HEK293 (cell line): ENCODE measurements around the gene DPF3.

Source experiments
- CTCF ChIP-seq: fragments of 450-650 bp; formaldehyde crosslinking; IDR thresholded peaks from 2 replicates; pipeline ENCODE4 v1.5.1; 2016; ENCODE audit warnings: missing biosample characterization, missing genetic modification characterization
- EGR2 ChIP-seq: fragments of 450-650 bp; formaldehyde crosslinking; IDR thresholded peaks from 2 replicates; pipeline ENCODE4 v1.5.1; 2016; ENCODE audit warnings: low read depth, missing biosample characterization, missing genetic modification characterization
- YY1 ChIP-seq: fragments of 450-650 bp; formaldehyde crosslinking; IDR thresholded peaks from 2 replicates; pipeline ENCODE4 v1.5.1; 2018; ENCODE audit warnings: missing biosample characterization, missing genetic modification characterization
- ZNF341 ChIP-seq: fragments of 450-650 bp; formaldehyde crosslinking; IDR thresholded peaks from 2 replicates; pipeline ENCODE4; 2016; ENCODE audit warnings: low read depth, missing biosample characterization, missing genetic modification characterization
- ZNF510 ChIP-seq: fragments of 450-650 bp; formaldehyde crosslinking; IDR thresholded peaks from 2 replicates; pipeline ENCODE4 v1.5.1; 2018; ENCODE audit warnings: mild to moderate bottlenecking, missing genetic modification characterization, missing biosample characterization; ENCODE audit not compliant: insufficient replicate concordance
- ZNF76 ChIP-seq: fragments of 450-650 bp; formaldehyde crosslinking; IDR thresholded peaks from 2 replicates; pipeline ENCODE4; 2016; ENCODE audit warnings: low read depth, missing biosample characterization, missing genetic modification characterization, borderline replicate concordance
- ZNF777 ChIP-seq: fragments of 450-650 bp; formaldehyde crosslinking; IDR thresholded peaks from 2 replicates; pipeline ENCODE4 v1.5.1; 2017; ENCODE audit warnings: missing biosample characterization, missing genetic modification characterization, borderline replicate concordance
- ZSCAN5A ChIP-seq: fragments of 450-650 bp; formaldehyde crosslinking; IDR thresholded peaks from 2 replicates; pipeline ENCODE4 v1.5.1; 2016; ENCODE audit warnings: missing biosample characterization, missing genetic modification characterization

- TF ChIP-seq ZNF341 (tag by site-specific recombination) (no peak), CTCF (no peak), ZNF76 (tag by site-specific recombination) (no peak), ZSCAN5A (tag by site-specific recombination) (no peak), YY1 (tag by site-specific recombination) (no peak), EGR2 (peak; percentile 75), ZNF777 (tag by site-specific recombination) (no peak), ZNF510 (tag by site-specific recombination) (no peak)
These were observed 44.7 kb downstream of the DPF3 start for GRCh38 chr14:72849222-72849621.
